AML-193 (cell line): ENCODE data around the gene ELL3.

Source experiments
- DNase-seq, 2 experiments: peaks; one replicate each; lab custom pipeline; 2025; lab: John Stamatoyannopoulos, UW

ELL3 gene

GRCh38 chr15:43723151-43723550 is 53.6 kb downstream of the ELL3 start:
- DNase-seq, result no peak
